Peyer's patch (tissue), 4 donors: ENCODE measurements around the gene BHLHE40.

Source experiments
- CTCF ChIP-seq, 6 experiments: fragments of 450-650 bp in 4 of 6; fragments of 200-600 bp in 2 of 6; sonication (generic) in 1 of 6; IDR thresholded peaks; one replicate each; pipeline ENCODE4 v1.5.1; 2017 to 2019; ENCODE audit warnings: antibody characterized with exemption in 6 of 6, mild to moderate bottlenecking in 3 of 6, moderate library complexity in 1 of 6
- POLR2A ChIP-seq, 2 donors: fragments of 450-650 bp; IDR thresholded peaks; one replicate each; pipeline ENCODE4 v1.5.1; 2017; ENCODE audit warnings: antibody characterized with exemption in 2 of 2, mild to moderate bottlenecking in 2 of 2, moderate library complexity in 2 of 2

GRCh38 chr3:4988983-4989834 lies 10.0 kb downstream of the BHLHE40 start:
- TF ChIP-seq CTCF (IDR thresholded peaks at IDR 0.05) (no peak), POLR2A (IDR thresholded peaks at IDR 0.05) (no peak)
